Stimulated activated CD4-positive, alpha-beta T cell treated with anti-CD3 and anti-CD28 coated beads, Interleukin-15, amount 100 ng/mL, for 24 hours (primary cell): Measurements from ENCODE around the gene NPIPB5.
"Not testable (repeated sequence)": the region's sequence is repeated elsewhere in the genome, so short reads cannot be mapped to it uniquely, and the experiment has no call there.

Source experiments
- DNase-seq: peaks from one replicate; pipeline ENCODE4 v3.0.0-alpha.2; 2020

The NPIPB5 gene

GRCh38 chr16:22510591-22510990 lies at the start of gene NPIPB5:
Gene NPIPB5 (plus strand): TSS chr16:22510891. CDS start chr16:22513802, 2,911 bp downstream.
- DNase-seq, result not testable (repeated sequence)

- not testable (repeated sequence) for DNase-seq
Measured at GRCh38 chr16:22468846-22469245, 41.8 kb upstream of the NPIPB5 start.

- DNase-seq, result not testable (repeated sequence)
Measured at GRCh38 chr16:22537996-22538395, 27.3 kb downstream of the NPIPB5 start.

GRCh38 chr16:22544809-22545208 lies 34.1 kb downstream of the NPIPB5 start:
- DNase-seq, result not testable (repeated sequence)

GRCh38 chr16:22546630-22547029 lies 35.9 kb downstream of the NPIPB5 start:
- not testable (repeated sequence) for DNase-seq

- DNase-seq, result not testable (repeated sequence)
Measured at GRCh38 chr16:22547170-22547765, 36.6 kb downstream of the NPIPB5 start.

GRCh38 chr16:22549853-22550252 lies 39.2 kb downstream of the NPIPB5 start:
- DNase-seq, result not testable (repeated sequence)

GRCh38 chr16:22551143-22551542 lies 40.5 kb downstream of the NPIPB5 start:
- not testable (repeated sequence) for DNase-seq

- DNase-seq, result not testable (repeated sequence)
Measured at GRCh38 chr16:22551651-22552050, 41.0 kb downstream of the NPIPB5 start.

- DNase-seq, result not testable (repeated sequence)
Measured at GRCh38 chr16:22556759-22557158, 46.1 kb downstream of the NPIPB5 start.
